ENCODE results near the gene MINDY1. TPM values are rescaled to one million over a fixed set of nuclear protein-coding genes. Genes with fewer than 3 reads are reported as not detected.

Gene MINDY1
- total and polyA plus RNA-seq, 9 of the 15 experiments (the other 6 are each of a cell fraction or from before 2014, with no cell fraction given), result 0.49 to 11.0 (median 6.0) TPM

DNA sequence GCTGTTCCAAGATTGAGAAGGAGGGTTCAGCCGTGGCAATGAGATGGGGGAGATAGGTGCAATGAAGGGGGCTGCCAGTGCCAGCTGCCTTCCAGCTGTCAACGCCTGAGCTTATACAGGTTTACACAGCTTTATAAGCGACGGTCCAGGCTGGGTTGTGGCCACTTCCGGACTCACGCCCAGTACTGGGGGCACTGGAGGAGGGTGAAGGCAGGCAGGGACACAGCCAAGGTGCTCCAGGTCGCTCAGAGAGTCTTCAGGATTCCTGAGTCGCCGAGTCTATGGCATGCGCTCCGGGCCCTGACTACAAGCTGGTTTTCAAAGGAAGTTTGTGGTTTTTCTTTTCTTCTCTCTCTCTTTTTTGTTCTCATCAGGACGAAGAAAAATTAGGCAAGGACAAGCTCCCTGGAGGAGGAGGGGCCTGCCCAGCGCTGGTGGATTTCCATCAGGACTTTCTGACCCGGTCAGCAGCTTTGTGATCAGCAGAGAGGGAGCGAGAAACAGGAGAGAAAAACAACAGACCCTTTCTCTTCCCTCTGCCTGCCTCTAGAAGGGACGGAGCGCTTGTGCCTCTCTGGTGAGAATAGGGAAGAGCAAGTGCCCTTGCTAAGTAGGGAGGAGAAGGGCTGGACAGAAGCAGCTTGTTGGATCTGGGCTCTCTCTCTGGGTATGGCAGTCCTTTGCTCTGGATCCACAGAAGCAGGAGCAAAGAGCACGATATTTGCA lies at the start of gene MINDY1 (continued):
- TF ChIP-seq RCOR1 (IDR thresholded peaks at IDR 0.05; ENCODE audit: borderline replicate concordance in 1 of 2, low read depth in 2 of 2, low read length in 2 of 2), result peak in 1 of 2 experiments; percentile 59; a peak in 2 of 4 replicates
- TF ChIP-seq, protein P1, sequence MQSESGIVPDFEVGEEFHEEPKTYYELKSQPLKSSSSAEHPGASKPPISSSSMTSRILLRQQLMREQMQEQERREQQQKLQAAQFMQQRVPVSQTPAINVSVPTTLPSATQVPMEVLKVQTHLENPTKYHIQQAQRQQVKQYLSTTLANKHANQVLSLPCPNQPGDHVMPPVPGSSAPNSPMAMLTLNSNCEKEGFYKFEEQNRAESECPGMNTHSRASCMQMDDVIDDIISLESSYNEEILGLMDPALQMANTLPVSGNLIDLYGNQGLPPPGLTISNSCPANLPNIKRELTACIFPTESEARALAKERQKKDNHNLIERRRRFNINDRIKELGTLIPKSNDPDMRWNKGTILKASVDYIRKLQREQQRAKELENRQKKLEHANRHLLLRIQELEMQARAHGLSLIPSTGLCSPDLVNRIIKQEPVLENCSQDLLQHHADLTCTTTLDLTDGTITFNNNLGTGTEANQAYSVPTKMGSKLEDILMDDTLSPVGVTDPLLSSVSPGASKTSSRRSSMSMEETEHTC (IDR thresholded peaks at IDR 0.05), result no peak
- no peak for TF ChIP-seq DNMT1 (IDR thresholded peaks at IDR 0.05)
- 0 out of 2 replicates have a peak, but pooled peaks have one; percentile 26 for TF ChIP-seq SP1 (CRISPR knock-in tag; IDR thresholded peaks at IDR 0.05)
- TF ChIP-seq ZNF589 (CRISPR knock-in tag; IDR thresholded peaks at IDR 0.05; ENCODE audit: low read depth), result 0 out of 2 replicates have a peak, but pooled peaks have one; percentile 56
- TF ChIP-seq NEUROD1 (IDR thresholded peaks at IDR 0.05; ENCODE audit: borderline replicate concordance, low read depth, low read length, partially characterized antibody), result no peak
- TF ChIP-seq PHF8 (IDR thresholded peaks at IDR 0.05; ENCODE audit: borderline replicate concordance, low read length), result peak; percentile 50; the same call in 1 of the 2 replicates
- TF ChIP-seq SPI1 (IDR thresholded peaks at IDR 0.05; ENCODE audit: borderline replicate concordance, low read depth, low read length), result peak; percentile 88
- TF ChIP-seq TBP (optimal IDR thresholded peaks at IDR 0.05; ENCODE audit: low read depth, low read length), result peak; percentile 64
- TF ChIP-seq, protein P2, sequence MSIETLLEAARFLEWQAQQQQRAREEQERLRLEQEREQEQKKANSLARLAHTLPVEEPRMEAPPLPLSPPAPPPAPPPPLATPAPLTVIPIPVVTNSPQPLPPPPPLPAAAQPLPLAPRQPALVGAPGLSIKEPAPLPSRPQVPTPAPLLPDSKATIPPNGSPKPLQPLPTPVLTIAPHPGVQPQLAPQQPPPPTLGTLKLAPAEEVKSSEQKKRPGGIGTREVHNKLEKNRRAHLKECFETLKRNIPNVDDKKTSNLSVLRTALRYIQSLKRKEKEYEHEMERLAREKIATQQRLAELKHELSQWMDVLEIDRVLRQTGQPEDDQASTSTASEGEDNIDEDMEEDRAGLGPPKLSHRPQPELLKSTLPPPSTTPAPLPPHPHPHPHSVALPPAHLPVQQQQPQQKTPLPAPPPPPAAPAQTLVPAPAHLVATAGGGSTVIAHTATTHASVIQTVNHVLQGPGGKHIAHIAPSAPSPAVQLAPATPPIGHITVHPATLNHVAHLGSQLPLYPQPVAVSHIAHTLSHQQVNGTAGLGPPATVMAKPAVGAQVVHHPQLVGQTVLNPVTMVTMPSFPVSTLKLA (conservative IDR thresholded peaks at IDR 0.05), result peak in 1 of 2 experiments; percentile 40; a peak in 1 of 4 replicates
- no peak for TF ChIP-seq ZNF347 (CRISPR knock-in tag; IDR thresholded peaks at IDR 0.05; ENCODE audit: low read depth)
- TF ChIP-seq JUND (IDR thresholded peaks at IDR 0.05; ENCODE audit: borderline replicate concordance, low read depth, low read length), result peak; percentile 6; the same call in 1 of the 2 replicates
- no peak for TF ChIP-seq JUND (tag; IDR thresholded peaks at IDR 0.05; ENCODE audit: borderline replicate concordance, low read depth, low read length)
- peak; percentile 42 for TF ChIP-seq RBBP5 (IDR thresholded peaks at IDR 0.05; ENCODE audit: borderline replicate concordance, insufficient read depth, low read length, poor library complexity, severe bottlenecking)
- TF ChIP-seq SRF (CRISPR knock-in tag; IDR thresholded peaks at IDR 0.05), result peak in 1 of 2 experiments; percentile 76; a peak in 1 of 4 replicates
- peak; percentile 5 for TF ChIP-seq ZFP36 (IDR thresholded peaks at IDR 0.05; ENCODE audit: low read depth, low read length, partially characterized antibody)
- peak; percentile 30; the same call in 1 of the 2 replicates for TF ChIP-seq ZFX (CRISPR knock-in tag; IDR thresholded peaks at IDR 0.05)
- TF ChIP-seq, protein P3, sequence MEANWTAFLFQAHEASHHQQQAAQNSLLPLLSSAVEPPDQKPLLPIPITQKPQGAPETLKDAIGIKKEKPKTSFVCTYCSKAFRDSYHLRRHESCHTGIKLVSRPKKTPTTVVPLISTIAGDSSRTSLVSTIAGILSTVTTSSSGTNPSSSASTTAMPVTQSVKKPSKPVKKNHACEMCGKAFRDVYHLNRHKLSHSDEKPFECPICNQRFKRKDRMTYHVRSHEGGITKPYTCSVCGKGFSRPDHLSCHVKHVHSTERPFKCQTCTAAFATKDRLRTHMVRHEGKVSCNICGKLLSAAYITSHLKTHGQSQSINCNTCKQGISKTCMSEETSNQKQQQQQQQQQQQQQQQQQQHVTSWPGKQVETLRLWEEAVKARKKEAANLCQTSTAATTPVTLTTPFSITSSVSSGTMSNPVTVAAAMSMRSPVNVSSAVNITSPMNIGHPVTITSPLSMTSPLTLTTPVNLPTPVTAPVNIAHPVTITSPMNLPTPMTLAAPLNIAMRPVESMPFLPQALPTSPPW (CRISPR knock-in tag; IDR thresholded peaks at IDR 0.05), result 0 out of 2 replicates have a peak, but pooled peaks have one; percentile 26
- TF ChIP-seq POLR2A (conservative IDR thresholded peaks at IDR 0.05), result peak; percentile 61; the same call in 1 of the 2 replicates
- peak; percentile 36; the same call in 1 of the 2 replicates for TF ChIP-seq GATA2 (CRISPR knock-in tag; IDR thresholded peaks at IDR 0.05)
- no peak for TF ChIP-seq BACH1 (tag; IDR thresholded peaks at IDR 0.05)

All from K562 (cell line).